Stimulated activated CD8-positive, alpha-beta memory T cell treated with anti-CD3 and anti-CD28 coated beads, Interleukin-2, amount 100 ng/mL, for 1 hour (primary cell): ENCODE results near the gene CYP2B6.
"Not testable (repeated sequence)": the region's sequence is repeated elsewhere in the genome, so short reads cannot be mapped to it uniquely, and the experiment has no call there.

Experiments used
- DNase-seq, 2 donors: peaks; one replicate each; pipeline ENCODE4 v3.0.0-alpha.2; 2020; ENCODE audit warnings: low read depth in 2 of 2

The CYP2B6 gene

DNA sequence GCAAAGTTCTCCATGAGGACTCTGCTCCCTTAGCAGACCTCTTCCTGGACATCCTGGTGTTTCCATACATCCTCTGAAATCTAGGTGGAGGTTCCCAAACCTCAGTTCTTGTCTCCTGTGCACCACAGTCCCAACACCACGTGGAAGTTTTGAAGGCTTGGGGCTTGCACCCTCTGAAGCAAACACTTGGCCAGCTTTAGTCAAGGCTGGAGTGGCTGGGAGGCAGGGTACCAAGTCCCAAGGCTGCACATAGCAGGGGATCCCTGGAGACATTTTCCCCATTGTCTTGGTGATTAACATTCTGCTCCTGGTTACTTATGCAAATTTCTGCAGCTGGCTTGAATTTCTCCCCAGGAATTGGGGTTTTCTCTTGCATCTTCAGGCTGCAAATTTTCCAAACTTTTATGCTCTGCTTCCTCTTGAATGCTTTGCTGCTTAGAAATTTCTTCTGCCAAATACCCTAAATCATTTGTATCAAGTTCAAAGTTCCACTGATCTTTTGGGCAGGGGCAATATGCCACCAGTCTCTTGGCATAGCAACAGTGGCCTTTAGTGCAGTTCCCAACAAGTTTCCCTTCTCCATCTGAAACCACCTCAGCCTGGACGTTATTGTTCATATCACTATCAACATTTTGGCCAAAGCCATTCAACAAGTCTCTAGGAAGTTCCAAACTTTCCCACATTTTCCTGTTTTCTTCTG, 10.2 kb upstream of the CYP2B6 start:
- DNase-seq, result not testable (repeated sequence)

DNA sequence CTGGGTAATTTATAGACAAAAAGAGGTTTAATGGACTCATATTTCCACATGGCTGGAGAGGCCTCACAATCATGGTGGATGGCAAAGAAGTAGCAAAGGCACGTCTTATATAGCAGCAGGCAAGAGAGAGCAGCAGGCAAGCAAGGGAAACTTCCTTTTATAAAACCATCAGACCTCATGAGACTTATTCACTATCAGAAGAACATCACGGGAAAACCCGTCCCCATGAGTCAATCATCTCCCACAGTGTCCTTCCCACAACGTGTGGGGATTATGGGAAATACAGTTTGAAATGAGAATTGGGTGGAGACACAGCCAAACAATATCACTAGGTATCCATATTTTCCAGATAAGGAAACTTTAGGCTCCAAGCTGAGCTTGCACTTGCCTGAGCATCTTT, 9.5 kb upstream of the CYP2B6 start:
- DNase-seq, result no peak

DNA sequence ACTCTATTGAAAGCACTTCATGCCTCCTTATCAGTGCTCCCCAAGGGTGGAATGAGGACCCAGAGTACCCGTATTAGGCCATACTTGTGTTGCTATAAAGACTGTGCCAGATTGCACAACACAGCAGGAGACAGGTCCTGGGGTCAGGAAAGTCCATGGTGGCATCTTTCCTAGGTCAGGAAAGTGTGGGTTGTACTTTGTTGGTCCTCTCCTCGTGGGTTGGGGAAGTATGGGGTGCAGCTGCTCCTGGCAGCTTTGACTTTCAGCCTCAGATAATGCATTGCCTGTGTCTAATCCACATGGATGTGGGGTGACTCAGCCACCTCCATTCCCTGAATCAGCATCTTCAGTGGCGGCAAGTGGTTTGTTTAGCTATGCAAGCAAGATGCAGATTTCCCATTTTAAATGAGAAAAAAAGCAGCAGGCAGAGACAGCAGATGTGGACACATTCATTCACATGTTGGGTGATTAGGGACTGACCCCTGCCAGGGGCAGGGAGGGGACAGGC, 8.4 kb upstream of the CYP2B6 start:
- no peak for DNase-seq

DNA sequence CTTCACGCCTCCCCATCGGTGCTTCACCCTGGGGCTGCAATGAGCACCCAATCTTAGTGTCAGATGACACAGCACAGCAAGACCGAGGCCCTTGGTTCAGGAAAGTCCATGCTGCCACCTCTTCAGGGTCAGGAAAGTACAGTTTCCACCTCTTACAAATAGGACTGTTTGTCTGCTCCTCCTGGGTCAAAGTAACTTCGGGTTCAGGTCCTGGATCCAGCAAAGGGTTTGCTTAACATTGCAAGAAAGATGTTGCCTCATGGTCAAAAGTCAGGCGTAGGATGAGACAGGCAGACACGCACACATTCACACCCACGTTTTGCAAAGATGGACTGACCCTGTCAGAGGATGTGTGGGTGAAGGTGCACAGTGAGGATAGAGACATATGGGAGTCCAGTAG, 1.6 kb upstream of the CYP2B6 start:
- DNase-seq, result no peak

DNA sequence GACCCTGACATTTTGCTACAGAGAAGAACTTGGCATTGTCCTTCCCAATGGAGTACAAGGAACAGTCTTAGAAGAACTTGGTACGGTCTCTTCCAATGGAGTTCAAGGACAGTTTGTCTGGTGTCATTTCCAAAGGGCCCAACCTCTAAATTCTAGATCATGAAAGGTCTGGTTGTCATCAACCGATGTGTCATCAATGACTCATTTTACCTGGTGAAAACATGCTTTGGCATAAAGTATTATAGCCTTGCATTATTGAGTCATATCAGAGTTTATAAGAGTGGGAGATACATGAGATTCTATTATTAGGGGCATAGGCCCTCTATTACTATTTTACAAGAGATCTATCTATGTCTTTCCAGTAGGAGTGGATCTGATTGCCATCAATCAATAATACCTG, 4.3 kb downstream of the CYP2B6 start:
- no peak for DNase-seq

DNA sequence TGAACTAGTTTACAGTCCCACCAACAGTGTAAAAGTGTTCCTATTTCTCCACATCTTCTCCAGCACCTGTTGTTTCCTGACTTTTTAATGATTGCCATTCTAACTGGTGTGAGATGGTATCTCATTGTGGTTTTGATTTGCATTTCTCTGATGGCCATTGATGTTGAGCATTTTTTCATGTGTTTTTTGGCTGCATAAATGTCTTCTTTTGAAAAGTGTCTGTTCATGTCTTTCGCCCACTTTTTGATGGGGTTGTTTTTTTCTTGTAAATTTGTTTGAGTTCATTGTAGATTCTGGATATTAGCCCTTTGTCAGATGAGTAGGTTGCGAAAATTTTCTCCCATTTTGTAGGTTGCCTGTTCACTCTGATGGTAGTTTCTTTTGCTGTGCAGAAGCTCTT, 7.9 kb downstream of the CYP2B6 start:
- DNase-seq, result not testable (repeated sequence)

DNA sequence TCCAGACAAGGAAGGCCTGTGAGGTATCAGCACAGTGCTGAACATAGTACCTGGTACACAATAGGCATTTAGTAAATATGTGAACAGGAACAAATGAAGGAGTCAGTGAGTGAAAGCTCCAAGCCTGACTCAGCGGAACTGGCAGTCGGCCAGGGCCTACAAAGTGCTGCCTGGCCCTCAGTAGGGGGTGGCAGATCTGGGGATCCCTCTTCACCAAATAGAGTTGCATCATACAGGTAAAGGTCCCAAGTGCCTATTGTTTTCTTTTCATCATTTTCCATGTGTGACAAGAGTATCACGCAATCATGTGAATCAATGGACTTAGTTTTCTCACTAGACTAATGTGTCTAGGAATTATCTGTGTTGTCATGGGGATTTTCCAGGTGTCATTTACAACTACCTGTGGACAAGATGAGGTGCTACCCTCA, 9.2 kb downstream of the CYP2B6 start:
- no peak for DNase-seq

DNA sequence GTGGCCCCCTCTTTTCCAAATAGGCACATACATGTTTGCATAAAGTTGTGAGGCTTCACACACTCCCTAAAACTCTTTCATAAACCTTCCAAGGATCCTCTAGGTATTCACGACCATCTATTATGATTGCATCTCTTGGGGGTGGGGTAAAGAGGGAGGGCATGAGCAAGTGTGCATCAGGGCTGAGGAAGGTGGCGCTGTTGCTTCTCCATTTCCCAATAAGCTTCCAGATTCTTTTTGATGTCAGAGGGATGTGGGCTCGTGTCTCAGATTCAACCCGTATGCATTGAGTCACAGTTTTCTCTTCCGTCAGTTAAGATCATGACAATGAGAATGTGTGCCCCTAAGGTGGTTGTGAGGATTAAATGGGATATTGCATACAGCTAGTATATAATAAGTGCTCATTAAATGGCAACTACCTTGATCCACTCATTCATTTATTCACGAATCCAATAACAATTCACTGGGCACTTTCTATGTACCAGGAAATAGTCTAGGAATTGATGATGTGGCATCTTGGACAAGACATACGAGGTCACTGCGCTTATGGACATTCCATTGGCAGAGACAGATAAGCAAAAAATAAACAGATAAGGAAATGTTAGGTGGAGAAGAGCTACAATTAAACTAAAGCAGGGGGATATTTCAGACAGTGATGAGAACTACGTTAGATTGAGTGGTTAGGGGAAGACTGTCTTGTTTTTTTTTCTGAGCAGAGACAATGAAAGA, 10.3 kb downstream of the CYP2B6 start:
- DNase-seq, result no peak

DNA sequence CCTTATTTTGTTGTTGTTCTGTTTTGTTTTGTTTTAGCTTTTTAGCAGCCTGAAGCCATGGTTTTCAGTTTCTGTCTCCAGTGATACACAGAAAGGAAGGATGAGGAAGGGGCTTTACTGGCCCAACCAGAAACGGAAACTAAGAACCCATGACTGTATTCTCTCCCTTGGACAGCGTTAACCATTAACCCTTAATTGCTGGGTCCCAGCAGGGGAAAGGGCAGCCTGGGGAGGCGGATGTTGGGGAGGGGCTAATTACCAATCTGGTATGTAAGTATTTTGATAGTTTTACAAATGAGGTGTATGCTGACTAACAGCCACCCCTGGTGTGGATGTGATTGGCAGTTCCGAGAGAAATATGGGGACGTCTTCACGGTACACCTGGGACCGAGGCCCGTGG, 12.6 kb downstream of the CYP2B6 start:
- not testable (repeated sequence) for DNase-seq

DNA sequence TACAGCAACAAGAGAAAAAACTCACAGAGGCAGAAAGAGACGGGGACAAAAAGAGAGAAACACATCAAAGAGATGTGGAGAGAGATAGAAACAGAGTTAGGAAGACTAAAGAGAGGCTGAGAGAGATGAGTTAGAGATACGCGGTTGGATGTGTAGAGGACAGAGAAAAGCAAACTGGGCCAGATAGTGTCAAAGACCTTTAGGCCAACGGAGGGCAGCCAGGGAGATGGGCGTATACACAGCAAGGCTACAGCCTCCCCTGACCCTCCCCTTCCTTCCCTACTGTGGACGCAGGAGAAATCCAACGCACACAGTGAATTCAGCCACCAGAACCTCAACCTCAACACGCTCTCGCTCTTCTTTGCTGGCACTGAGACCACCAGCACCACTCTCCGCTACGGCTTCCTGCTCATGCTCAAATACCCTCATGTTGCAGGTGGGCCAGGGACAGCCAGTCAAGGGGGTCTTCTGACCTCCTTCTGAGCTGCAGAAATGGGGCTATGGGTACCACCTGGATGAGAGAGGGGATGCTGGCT, 18.7 kb downstream of the CYP2B6 start:
- no peak for DNase-seq

DNA sequence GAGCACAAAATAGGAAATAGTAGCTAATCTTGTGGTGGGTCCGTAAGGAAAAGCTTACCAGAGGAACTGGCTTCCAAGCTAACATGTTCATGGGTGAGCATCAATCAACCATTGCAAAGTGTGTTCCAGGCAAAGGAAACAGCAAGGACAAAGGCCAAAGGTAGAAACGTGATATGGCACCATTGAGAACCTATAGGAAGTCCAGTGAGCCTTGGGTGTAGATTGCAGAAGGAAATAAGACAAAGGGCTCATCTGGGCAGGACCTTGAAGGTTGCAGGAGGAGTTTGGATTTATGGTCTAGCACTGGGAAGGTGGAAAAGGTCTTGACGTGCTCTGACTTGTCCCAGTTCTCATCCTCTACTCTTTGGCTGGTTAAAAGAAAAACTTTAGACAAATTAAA, 22.3 kb downstream of the CYP2B6 start:
- DNase-seq, result no peak

DNA sequence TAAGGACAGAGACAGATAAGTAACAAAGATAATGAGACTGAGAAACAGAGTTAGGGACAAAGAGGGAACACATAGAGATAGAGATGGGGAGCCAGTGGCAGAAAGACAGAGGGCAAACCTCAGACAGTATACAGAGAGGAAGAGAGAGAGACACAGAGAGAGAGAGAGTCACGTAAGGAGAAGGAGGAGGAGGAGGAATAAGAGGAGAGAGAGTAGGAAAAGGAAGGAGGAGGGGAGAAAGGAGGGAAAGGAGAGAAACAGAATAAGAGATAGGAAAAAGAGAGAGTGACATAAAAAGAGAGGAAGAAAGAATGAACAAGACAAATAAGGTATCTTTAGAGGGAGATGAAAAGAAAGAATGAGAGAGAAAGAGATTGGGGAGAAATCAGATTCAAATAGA, 23.6 kb downstream of the CYP2B6 start:
- no peak for DNase-seq

DNA sequence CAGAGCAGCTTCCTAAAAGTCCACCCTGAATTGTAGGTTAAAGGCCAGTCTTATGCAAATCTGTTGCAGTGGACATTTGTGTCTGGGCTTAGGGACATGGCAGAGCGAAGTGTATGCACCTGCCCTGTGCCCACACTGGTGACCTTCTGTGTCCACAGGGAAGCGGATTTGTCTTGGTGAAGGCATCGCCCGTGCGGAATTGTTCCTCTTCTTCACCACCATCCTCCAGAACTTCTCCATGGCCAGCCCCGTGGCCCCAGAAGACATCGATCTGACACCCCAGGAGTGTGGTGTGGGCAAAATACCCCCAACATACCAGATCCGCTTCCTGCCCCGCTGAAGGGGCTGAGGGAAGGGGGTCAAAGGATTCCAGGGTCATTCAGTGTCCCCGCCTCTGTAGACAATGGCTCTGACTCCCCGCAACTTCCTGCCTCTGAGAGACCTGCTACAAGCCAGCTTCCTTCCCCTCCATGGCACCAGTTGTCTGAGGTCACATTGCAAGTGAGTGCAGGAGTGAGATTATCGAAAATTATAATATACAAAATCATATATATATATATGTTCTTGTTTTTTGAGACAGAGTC, 25.5 kb downstream of the CYP2B6 start:
- no peak for DNase-seq

DNA sequence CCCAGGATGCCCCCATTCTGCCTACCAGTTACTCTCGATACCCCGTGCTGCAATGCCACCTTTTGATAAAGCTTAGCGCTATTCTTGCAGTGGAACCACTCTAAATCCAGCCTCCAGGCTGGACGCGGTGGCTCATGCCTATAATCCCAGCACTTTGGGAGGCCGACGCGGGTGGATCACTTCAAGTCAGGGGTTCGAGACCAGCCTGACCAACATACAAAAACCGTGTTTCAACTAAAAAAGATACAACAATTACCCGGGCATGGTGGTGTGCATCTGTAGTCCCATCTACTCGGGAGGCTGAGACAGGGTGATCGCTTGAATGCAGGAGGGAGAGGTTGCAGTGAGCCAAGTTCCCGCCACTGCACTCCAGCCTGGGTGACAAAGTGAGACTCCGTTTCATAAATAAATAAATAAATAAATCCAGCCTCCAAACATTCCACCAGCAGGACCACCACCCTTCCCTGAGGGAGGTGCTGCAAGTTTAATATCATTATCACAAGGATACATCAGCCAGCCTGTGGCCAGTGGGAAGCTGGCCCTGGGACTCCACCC, 27.7 kb downstream of the CYP2B6 start:
- DNase-seq, result no peak

DNA sequence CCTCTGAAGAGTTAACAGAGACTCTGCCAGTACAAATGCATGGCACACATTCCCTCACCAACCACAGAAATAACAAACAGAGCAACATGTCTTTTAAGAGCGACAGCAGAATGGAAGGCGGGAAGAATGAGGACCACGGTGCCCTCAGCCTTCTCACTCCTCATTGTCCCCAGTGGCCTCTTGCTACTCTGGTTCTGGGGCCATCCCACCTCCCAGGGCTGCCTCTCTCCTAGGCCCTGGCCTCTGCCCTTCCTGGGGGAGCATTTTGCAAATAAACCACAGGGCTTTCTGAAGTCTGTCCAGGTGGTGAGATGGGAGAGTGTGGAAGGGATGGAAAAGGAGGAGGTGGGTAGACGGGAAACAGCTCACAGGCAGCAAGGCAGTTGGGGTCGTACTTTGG, 28.3 kb downstream of the CYP2B6 start:
- DNase-seq, result no peak

DNA sequence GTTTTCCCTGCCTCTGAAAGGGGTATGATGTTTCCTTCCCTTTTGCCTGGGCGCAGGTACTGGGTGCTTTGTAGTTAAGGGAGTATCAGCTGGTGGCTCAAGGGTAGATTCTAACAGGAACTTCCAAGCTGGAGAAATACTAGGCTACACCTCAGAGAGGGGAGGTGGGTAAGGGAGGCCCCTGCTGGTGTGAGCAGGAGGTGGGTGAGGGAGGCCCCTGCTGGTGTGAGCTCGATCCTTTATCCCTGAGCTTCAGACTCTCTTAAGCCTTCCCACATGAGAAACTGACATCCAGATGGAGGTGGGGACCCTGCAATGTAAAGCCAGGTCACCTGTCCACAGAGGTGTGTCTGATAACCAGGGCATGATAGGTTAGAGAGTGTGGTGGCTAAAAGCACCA, 32.1 kb downstream of the CYP2B6 start:
- DNase-seq, result no peak

DNA sequence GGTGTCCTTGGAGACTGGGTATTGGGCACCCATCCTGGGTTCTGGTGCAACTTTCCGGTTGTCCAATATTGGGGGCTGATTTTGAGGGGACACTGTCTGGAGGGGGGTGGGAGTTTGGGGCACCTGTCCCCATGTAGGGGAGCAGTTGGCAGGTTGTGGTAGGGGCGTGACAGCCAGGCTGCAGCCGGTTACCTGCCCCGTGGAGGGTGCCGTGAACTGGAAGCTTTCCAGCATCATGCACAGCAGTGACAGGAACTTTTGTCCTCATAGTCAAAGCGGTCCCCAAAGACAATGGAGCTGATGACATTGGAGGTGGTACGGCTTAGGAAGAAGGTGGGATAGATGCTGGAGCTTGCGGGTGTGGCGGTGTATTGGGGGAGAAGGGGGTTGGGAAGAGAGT, 34.3 kb downstream of the CYP2B6 start:
- DNase-seq, result no peak

DNA sequence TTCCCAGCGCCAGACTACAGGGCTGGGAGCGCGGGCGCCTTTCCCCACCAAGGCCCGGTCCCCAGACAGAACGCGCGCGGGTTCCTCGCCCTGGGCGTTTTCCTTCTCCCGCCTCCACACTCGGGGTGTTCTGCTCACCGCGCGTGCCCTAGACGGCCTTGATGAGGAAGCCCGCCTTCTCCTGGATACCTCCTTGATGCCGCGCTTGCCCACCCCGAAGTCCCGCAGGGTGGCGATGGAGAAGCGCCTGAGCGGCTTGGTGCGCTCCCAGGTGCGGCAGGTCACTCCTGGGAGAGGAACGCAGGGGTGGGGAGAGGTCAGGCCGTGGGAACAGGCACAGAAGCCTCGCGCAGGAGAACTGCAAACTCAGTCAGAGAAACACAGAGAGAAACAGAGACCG, 34.8 kb downstream of the CYP2B6 start:
- no peak for DNase-seq

DNA sequence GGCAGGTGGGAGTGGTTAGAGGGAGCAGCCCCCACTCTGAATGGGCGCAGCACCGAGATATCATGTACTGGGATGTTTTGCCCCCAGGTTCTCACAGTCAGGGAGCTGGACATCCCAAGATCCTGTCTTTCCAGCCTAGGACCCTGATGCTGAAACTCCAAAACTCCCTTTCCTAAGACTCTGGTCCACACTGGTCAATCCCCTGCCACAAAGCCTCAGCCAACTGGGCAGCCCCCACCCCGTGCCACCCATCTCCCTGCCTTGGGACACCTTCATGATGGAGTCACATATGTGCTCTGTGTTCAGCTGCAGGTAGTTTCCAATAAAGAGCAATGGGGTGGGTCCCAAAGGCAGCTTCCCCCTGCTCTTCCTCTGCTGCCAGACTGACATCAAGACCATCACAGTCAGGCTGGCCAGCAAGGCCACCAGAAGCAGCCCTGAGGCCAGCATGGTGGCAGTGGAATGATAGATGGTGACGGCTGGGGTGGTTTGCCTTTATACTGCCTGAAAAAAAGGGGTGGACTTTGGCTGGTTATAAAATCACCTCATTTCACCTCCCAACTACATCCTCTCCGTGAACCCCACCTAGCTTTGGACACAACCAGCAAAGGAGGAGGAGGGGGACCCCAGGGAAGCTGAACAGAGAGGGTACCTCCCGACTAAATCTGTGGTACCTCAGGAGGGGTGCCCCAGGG, 36.3 kb downstream of the CYP2B6 start:
- DNase-seq, result no peak

DNA sequence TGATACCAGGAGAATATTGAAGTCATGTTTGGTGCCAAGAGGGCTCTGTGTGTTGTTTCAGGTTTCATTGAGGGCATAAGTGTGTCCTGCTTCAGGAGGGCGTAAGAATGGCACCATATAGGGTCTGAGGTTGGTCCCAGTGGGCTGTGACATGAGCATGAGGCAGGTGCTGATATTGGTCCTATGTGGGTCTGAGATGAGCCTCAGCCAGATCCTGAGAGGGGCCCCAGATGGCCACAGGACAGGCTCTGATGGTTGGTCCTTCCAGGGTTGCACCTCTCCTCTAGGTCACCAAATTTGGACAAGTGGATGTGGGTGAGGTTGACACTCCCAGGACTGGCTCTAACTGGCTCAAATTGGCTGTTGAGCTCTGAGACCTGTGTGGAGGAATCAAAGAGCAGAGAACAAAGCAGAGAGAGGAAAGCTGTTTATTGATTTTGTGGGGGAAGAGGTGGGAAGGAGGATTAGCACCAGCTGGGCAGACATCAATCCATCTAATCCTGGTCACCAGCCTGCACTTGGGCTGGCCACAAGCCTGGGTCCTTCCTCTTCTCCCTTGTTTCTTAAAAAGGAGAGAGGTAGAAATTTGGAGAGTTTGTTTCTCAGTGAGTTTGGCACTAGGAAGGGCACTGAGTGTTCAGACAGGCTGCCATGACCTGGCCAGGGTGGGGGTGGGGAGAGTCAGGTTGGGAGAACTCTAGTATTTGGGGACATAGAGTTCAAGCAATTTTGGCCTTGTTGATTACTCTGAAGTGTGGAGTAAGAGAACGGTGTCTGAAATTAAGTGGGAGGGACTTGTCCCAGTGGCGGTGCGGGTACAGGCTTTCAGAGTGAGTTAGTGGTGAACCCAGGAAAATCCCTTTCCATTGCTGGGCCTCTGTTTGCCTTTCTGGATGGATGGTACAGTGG, 38.7 kb downstream of the CYP2B6 start:
- no peak for DNase-seq

DNA sequence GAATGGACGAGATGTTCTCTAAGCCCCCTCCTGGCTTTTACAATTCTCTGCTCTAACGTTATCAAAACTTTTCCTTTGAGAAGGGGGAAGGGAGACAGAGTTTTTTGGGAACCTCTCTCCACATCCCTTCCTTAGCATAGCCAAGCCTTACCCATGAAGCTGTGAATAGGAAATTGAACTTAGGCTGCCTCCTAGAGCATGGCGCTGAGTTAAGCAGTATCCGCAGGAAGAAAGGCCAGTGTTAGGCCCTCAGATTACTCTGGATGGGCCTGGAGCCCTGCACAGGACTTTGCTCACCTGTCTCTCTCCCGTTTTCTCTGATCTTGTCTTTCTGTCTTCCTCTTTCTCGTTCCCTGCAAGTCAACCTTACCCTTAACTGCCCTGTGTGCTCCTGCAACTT, 39.6 kb downstream of the CYP2B6 start:
- no peak for DNase-seq
